HCT116 (cell line): ENCODE data around the gene TPD52L2. TPM values are rescaled to one million over a fixed set of nuclear protein-coding genes. Genes with fewer than 3 reads are reported as not detected.
A peak's percentile ranks its signal among the peaks of the same experiment; 100 is the strongest.

ENCODE experiments used
- ATAC-seq: fragments of 200-7000 bp; cut with Tn5 transposase; 2 replicates; pipeline ENCODE4 v1.9.1; 2020; ENCODE audit warnings: mild to moderate bottlenecking, moderate library complexity
- BruUV-seq: library from RNA; stranded (reverse); fragments of 400-500 nt; replicated peaks from 2 replicates; lab custom pipeline; 2021; lab: Mats Ljungman, UMichigan
- CTCF ChIA-PET: fragments of 300-600 bp; sonication (Branson Sonifier 250); formaldehyde crosslinking; loops from one replicate; lab custom pipeline; 2021; ENCODE audit warnings: antibody characterized with exemption; lab: Charles Lee
- POLR2A ChIA-PET: fragments of 300-600, 350-600 bp; sonication (Branson Sonifier 250); formaldehyde crosslinking; loops from one replicate; lab custom pipeline; 2021; ENCODE audit warnings: antibody characterized with exemption; lab: Charles Lee
- RAD21 ChIA-PET, 2 experiments: fragments of 300-600 bp; sonication (Branson Sonifier 250); formaldehyde crosslinking; loops; one replicate each; lab custom pipeline; 2023; ENCODE audit warnings: low total read pairs in 2 of 2; ENCODE audit not compliant: uncharacterized antibody in 2 of 2, unreplicated experiment in 2 of 2, low non-redundant PET in 1 of 2; lab: Charles Lee
- DNase-seq: peaks from one replicate; pipeline ENCODE4 v3.0.0-alpha.2; 2010; ENCODE audit warnings: low read depth, low spot score
- H2AFZ ChIP-seq: fragments of 200-600 bp; shearing (Covaris generic), sonication (generic); 2 replicates; pipeline ENCODE4 v1.6.1; 2017; ENCODE audit warnings: low read depth, mixed run types, mixed read lengths, antibody characterized with exemption, low read length; ENCODE audit not compliant: poor library complexity, severe bottlenecking
- H3K27ac ChIP-seq: 2 replicates; pipeline ENCODE4 v1.5.1; 2012; ENCODE audit warnings: low read depth, low read length
- H3K27me3 ChIP-seq: fragments of 200-600 bp; sonication (generic); 2 replicates; pipeline ENCODE4 v1.6.1; 2016; ENCODE audit warnings: mixed run types, low read length, mixed read lengths; ENCODE audit not compliant: insufficient read depth
- H3K36me3 ChIP-seq, 2 experiments: fragments of 200-500 bp in 1 of 2; fragments of 200-600 bp in 1 of 2; sonication (Bioruptor generic) in 1 of 2; sonication (generic) in 1 of 2; 2 replicates each; pipeline versions ENCODE4 v1.5.1 to v1.6.1; 2014 to 2016; ENCODE audit warnings: low read length in 2 of 2, inconsistent platforms in 1 of 2, mixed read lengths in 1 of 2, mixed run types in 1 of 2; ENCODE audit not compliant: insufficient read depth in 2 of 2, control insufficient read depth in 1 of 2
- H3K4me1 ChIP-seq, 2 experiments: fragments of 200-600 bp in 1 of 2; sonication (generic) in 1 of 2; 2 replicates each; pipeline versions ENCODE4 v1.5.1 to v1.6.1; 2012 to 2017; ENCODE audit warnings: low read length in 2 of 2, inconsistent platforms in 1 of 2, mild to moderate bottlenecking in 1 of 2, mixed read lengths in 1 of 2, mixed run types in 1 of 2, moderate library complexity in 1 of 2; ENCODE audit not compliant: insufficient read depth in 2 of 2, control insufficient read depth in 1 of 2
- H3K4me2 ChIP-seq: fragments of 200-600 bp; sonication (generic); 2 replicates; pipeline ENCODE4 v1.6.1; 2017; ENCODE audit warnings: mixed run types, low read length, mixed read lengths
- H3K4me3 ChIP-seq, 2 experiments: fragments of 200-600 bp in 1 of 2; sonication (generic) in 1 of 2; replicated peaks in 1 of 2; 2 replicates each; pipeline ENCODE4 v1.5.1; 2011 to 2016; ENCODE audit warnings: low read length in 2 of 2, control low read depth in 1 of 2, low read depth in 1 of 2, mild to moderate bottlenecking in 1 of 2, mixed read lengths in 1 of 2, mixed run types in 1 of 2
- H3K79me2 ChIP-seq: fragments of 200-600 bp; sonication (generic); 2 replicates; pipeline ENCODE4 v1.6.1; 2017; ENCODE audit warnings: mild to moderate bottlenecking, mixed run types, low read length, moderate library complexity, mixed read lengths; ENCODE audit not compliant: insufficient read depth
- H3K9ac ChIP-seq: fragments of 200-600 bp; sonication (generic); 2 replicates; pipeline ENCODE4 v1.6.1; 2016; ENCODE audit warnings: low read length, mixed read lengths
- H3K9me2 ChIP-seq: fragments of 200-600 bp; sonication (generic), shearing (Covaris generic); 2 replicates; pipeline ENCODE4 v1.6.1; 2017; ENCODE audit warnings: mixed run types, mild to moderate bottlenecking, moderate library complexity; ENCODE audit not compliant: insufficient read depth
- H3K9me3 ChIP-seq, 2 experiments: fragments of 200-500 bp in 1 of 2; fragments of 200-600 bp in 1 of 2; sonication (Bioruptor generic) in 1 of 2; sonication (generic) in 1 of 2; 2 replicates each; pipeline ENCODE4 v1.6.1; 2014 to 2017; ENCODE audit warnings: low read length in 2 of 2, mixed read lengths in 2 of 2, inconsistent platforms in 1 of 2, low read depth in 1 of 2, mild to moderate bottlenecking in 1 of 2, mixed run types in 1 of 2, moderate library complexity in 1 of 2; ENCODE audit not compliant: control insufficient read depth in 1 of 2, insufficient read depth in 1 of 2
- H4K20me1 ChIP-seq: fragments of 200-600 bp; sonication (generic), shearing (Covaris generic); 2 replicates; pipeline ENCODE4 v1.6.1; 2017; ENCODE audit warnings: mixed run types, mild to moderate bottlenecking, moderate library complexity; ENCODE audit not compliant: insufficient read depth
- EGR1 ChIP-seq: IDR thresholded peaks from 2 replicates; pipeline ENCODE4 v1.6.1; 2012; ENCODE audit warnings: low read depth
- POLR2AphosphoS5 ChIP-seq: IDR thresholded peaks from 2 replicates; pipeline ENCODE4 v1.6.1; 2011; ENCODE audit warnings: mild to moderate bottlenecking, low read depth, low read length, moderate library complexity
- RAD21 ChIP-seq: IDR thresholded peaks from 2 replicates; pipeline ENCODE4 v1.6.1; 2012; ENCODE audit warnings: low read depth, mild to moderate bottlenecking
- SP1 ChIP-seq: IDR thresholded peaks from 2 replicates; pipeline ENCODE4 v1.6.1; 2012; ENCODE audit warnings: low read depth
- ZFX ChIP-seq: fragments of 450-650 bp; IDR thresholded peaks from 2 replicates; pipeline ENCODE4 v1.6.1; 2017
- intact Hi-C: fragments of 100-400 bp; cut with micrococcal nuclease; formaldehyde crosslinking; loops from 2 replicates; pipeline ENCODE4 v1.10.0; 2022
- total RNA-seq: library from RNA; stranded (reverse); gene quantifications from one replicate; pipeline ENCODE4 v1.2.1, GENCODE V29; 2021; ENCODE audit not compliant: unreplicated experiment
- TF ChIP-seq, protein P1 (sequence below): IDR thresholded peaks from 2 replicates; pipeline ENCODE4 v1.6.1; 2012

The TPD52L2 gene
- total RNA-seq, 1 experiment from 2014 or later: 149 TPM

DNA sequence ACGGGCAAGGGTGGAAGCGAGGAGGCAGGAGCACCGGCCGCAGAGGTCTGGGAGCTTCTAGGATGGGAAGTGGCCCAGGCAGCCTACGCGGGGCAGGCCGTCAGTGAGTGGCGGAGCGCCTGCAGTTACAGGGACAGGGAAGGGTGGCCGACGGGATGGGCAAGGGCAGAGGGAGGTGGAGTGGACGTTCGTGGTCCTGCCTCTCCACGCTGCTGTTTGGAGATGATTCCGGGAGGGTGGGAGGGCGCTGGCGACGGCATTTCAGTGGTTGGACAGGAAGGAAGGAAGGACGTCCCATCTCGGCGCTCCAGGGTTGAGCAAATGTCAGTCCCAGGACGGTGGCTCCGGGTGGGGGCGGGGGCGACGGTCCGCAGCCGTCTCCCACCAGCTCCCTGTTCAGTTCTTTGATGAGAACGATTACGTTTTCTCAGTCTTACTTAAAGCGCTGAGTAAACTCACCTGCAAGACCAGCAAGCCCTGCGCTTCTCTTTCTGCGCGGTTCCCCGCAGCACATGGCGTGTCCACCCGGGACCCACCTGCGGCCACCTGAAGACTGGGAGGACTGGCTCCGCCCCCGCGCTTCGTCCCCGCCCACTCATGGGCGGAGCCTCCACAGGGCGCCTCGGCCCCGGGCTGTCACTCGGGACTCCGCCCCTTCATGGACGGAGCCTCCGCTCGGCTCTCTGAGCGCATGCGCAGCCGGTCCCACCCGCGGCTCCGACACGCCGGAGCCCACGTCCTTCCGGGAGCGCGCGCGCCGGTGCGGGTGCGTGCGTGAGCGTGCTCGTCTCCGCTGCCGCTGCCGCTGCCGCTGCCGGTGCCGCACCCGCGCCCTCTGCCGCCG is 29.5 kb downstream of the TPD52L2 start, which contains the start of gene DNAJC5:
Gene DNAJC5 (plus strand): TSS at position 769 of the 844 bp plus-strand sequence. CDS start 33,220 bp downstream, outside the sequence.
- Histone ChIP-seq H3K9me3 (no peaks in the 10 kb centered on the region), H2AFZ (no peak within 1 kb of the TSS), H3K4me1 (peaks cover 11 to 30% of the 10 kb centered on the region in 2 experiments; a peak in 3 of 4 replicates), H4K20me1 (peaks cover 14% of the 10 kb centered on the region; the same call in 1 of the 2 replicates), H3K36me3 (peaks cover 15 to 22% of the 10 kb centered on the region in 2 experiments; a peak in 3 of 4 replicates), H3K4me2 (peak within 1 kb of the TSS; percentile 97), H3K79me2 (peaks cover 54% of the 10 kb centered on the region), H3K4me3 (peak within 1 kb of the TSS; percentile 74 to 86), H3K9me2 (no peaks in the 10 kb centered on the region), H3K9ac (peak within 1 kb of the TSS; percentile 84), H3K27ac (peak within 1 kb of the TSS; percentile 62), H3K27me3 (no peaks in the 10 kb centered on the region)
- DNase-seq (peak; percentile 85), ATAC-seq (peak; percentile 93)
- ChIA-PET RAD21 (no interaction called here), CTCF (interaction anchor here (1.0 kb wide), 1 partner anchor 30 kb away, joined by 3 read pairs; the partner anchor contains the start of gene TPD52L2), POLR2A (interaction anchor here (1.8 kb wide), 1 partner anchor 29 kb away, joined by 4 read pairs; the partner anchor contains the start of gene TPD52L2)
- BruUV-seq: no TSS peak
- TF ChIP-seq, protein P1, sequence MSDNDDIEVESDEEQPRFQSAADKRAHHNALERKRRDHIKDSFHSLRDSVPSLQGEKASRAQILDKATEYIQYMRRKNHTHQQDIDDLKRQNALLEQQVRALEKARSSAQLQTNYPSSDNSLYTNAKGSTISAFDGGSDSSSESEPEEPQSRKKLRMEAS: peak; percentile 82
- peak; percentile 90 for TF ChIP-seq EGR1
- no peak for TF ChIP-seq RAD21
- TF ChIP-seq POLR2AphosphoS5: peak; percentile 55; the same call in 1 of the 2 replicates
- intact Hi-C loops: no loop called here

DNA sequence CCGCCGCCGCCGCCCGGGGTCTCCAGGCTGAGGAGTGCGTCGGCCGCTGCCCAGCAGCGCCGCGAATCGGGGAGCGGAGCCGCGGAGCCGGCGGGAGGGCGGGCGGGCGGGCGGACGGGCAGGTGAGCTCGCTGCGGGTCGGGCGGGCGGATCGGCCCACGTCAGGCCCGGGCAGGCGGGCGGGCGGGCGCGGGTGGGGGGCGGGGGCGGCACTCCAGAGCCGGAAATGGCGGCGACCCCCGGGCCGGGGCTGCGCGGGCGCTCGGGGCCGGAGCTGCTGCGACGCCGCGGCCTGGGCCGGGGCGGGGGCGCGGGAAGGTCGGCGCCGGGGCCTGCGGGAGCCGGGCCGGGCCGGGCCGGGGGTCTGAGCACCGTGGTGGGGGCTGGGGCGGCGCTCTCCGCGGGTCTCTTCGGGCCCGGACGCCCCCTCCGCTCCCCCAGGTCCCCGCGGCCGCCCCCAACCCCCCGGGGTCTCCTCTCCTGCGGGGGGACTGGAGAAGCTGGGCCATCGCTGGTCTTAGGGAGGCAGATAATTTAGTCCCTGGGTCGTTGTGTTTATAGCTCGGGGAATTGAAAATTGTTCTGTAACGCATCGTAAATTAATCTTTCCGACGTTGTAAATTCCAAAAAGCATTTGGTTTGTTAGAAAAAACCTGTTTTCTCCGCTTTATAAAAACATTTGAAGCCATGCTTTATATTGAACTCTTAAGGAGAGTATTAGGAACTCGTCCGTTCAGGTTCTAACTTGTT is 30.3 kb downstream of the TPD52L2 start:
- peak overlapping the region; percentile 62 for H3K27ac ChIP-seq
- peaks cover 7 to 14% of the 10 kb centered on the region in 2 experiments; a peak in 2 of 4 replicates for H3K36me3 ChIP-seq
- H3K4me2 ChIP-seq: peak overlapping the region; percentile 97
- H2AFZ ChIP-seq: no peak overlapping the region
- H4K20me1 ChIP-seq: peaks cover 14% of the 10 kb centered on the region; the same call in 1 of the 2 replicates
- RAD21 ChIA-PET: no interaction called here
- POLR2A ChIA-PET: interaction anchor here (1.8 kb wide), 1 partner anchor 30 kb away, joined by 4 read pairs; the partner anchor contains the start of gene TPD52L2
- intact Hi-C loops: no loop called here
- TF ChIP-seq ZFX (peak; percentile 60; the same call in 1 of the 2 replicates), SP1 (no peak)
- CTCF ChIA-PET: no interaction called here
- peak overlapping the region; percentile 84 for H3K9ac ChIP-seq
- no TSS peak for BruUV-seq
- ATAC-seq: peak; percentile 3; the same call in 1 of the 2 replicates
- H3K79me2 ChIP-seq: peaks cover 56% of the 10 kb centered on the region
- peak overlapping the region; percentile 74 to 86 for H3K4me3 ChIP-seq
- DNase-seq: no peak
- no peaks in the 10 kb centered on the region for H3K9me3 ChIP-seq
- H3K4me1 ChIP-seq: peaks cover 11 to 35% of the 10 kb centered on the region in 2 experiments; a peak in 3 of 4 replicates
- no peaks in the 10 kb centered on the region for H3K9me2 ChIP-seq
- no peaks in the 10 kb centered on the region for H3K27me3 ChIP-seq
